Body of pancreas (tissue), 4 donors: ENCODE measurements around the gene PM20D2.

ENCODE experiments used
- CTCF ChIP-seq, 7 experiments: fragments of 450-650 bp in 4 of 7; fragments of 200-600 bp in 3 of 7; sonication (generic) in 3 of 7; IDR thresholded peaks; one replicate each; pipeline ENCODE4 v1.5.1; 2016 to 2019; ENCODE audit warnings: antibody characterized with exemption in 7 of 7
- POLR2A ChIP-seq, 3 donors: fragments of 450-650 bp; IDR thresholded peaks; one replicate each; pipeline ENCODE4 v1.6.1; 2016; ENCODE audit warnings: antibody characterized with exemption in 3 of 3, mild to moderate bottlenecking in 2 of 3

DNA sequence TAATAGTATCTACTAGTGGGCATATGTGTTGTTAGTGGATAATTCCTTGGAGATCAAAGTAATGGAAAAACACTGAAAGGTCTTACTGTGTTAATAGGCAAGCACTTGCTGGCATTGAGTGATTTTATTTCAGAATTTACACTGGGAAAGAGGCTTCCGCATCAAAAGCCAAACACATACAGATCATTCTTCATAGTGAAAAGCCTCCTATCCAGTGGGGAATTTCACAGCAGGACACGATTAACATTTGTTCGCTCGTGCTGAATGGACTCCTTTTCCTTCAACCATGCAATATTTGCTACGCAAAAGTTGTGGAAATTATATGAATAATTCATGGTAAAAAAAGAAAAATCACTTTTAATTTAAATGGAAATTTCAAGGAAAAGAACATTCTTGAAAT is 44.9 kb downstream of the PM20D2 start:
- TF ChIP-seq CTCF (IDR thresholded peaks at IDR 0.05) (no peak), POLR2A (IDR thresholded peaks at IDR 0.05) (no peak)
